HepG2 (cell line): ENCODE results near the gene KIRREL3. TPM values are rescaled to one million over a fixed set of nuclear protein-coding genes. Genes with fewer than 3 reads are reported as not detected.

Experiments
- ATAC-seq: fragments of 200-7000 bp; cut with Tn5 transposase; 3 replicates; pipeline ENCODE4 v1.9.1; 2020; ENCODE audit warnings: mild to moderate bottlenecking, moderate library complexity
- BruUV-seq: library from RNA; stranded (reverse); fragments of 400-500 nt; replicated peaks from 2 replicates; lab custom pipeline; 2021; lab: Mats Ljungman, UMichigan
- CTCF ChIA-PET: fragments of 300-600 bp; formaldehyde crosslinking; extraction: SDS; loops from one replicate; lab custom pipeline; 2021; ENCODE audit warnings: low total read pairs, inconsistent platforms, low intra/inter-chr PET ratio; lab: Yijun Ruan, JAX
- POLR2A ChIA-PET: fragments of 350-600 bp; sonication (Branson Sonifier 250); formaldehyde crosslinking; loops from one replicate; lab custom pipeline; 2020; ENCODE audit warnings: antibody characterized with exemption, inconsistent platforms; lab: Yijun Ruan, JAX
- DNase-seq: peaks from one replicate; pipeline ENCODE4 v3.0.0-alpha.2; 2015; ENCODE audit warnings: low spot score
- FAIRE-seq: peaks from 3 replicates; lab custom pipeline; 2011; peaks lifted over from hg19 to GRCh38; lab: Jason Lieb, UNC
- H2AFZ ChIP-seq: one replicate; pipeline ENCODE4 v1.6.1; 2011; ENCODE audit warnings: low read length, inconsistent platforms
- H3K27ac ChIP-seq: fragments of 300-600 bp; 3 replicates; pipeline ENCODE4 v1.8.0; 2011; ENCODE audit warnings: mixed run types, mild to moderate bottlenecking, mixed read lengths, low read length, inconsistent platforms; ENCODE audit not compliant: insufficient read depth; ENCODE audit errors: extremely low read length
- H3K27me3 ChIP-seq, 2 experiments: fragments of 200-600 bp in 1 of 2; 2 replicates in 1 of 2; 3 replicates in 1 of 2; pipeline versions ENCODE4 v1.6.0 to v1.8.0; 2011; ENCODE audit warnings: low read length in 2 of 2, mild to moderate bottlenecking in 2 of 2, moderate library complexity in 2 of 2, inconsistent platforms in 1 of 2; ENCODE audit not compliant: insufficient read depth in 2 of 2, control insufficient read depth in 1 of 2
- H3K36me3 ChIP-seq, 2 experiments: fragments of 200-600 bp in 1 of 2; replicated peaks in 1 of 2; 2 replicates in 1 of 2; 3 replicates in 1 of 2; pipeline versions ENCODE4 v1.5.1 to v1.8.0; 2011; ENCODE audit warnings: low read length in 2 of 2, inconsistent platforms in 1 of 2; ENCODE audit not compliant: insufficient read depth in 2 of 2, control insufficient read depth in 1 of 2
- H3K4me1 ChIP-seq: 2 replicates; pipeline ENCODE4 v1.5.1; 2012; ENCODE audit warnings: low read length, inconsistent platforms; ENCODE audit not compliant: insufficient read depth
- H3K4me2 ChIP-seq: 2 replicates; pipeline ENCODE4 v1.6.0; 2011; ENCODE audit warnings: low read depth, low read length, inconsistent platforms
- H3K4me3 ChIP-seq, 3 experiments: fragments of 200-600 bp in 1 of 3; sonication (generic), shearing (Covaris generic) in 1 of 3; replicated peaks in 1 of 3; 2 replicates each; pipeline ENCODE4 v1.5.1; 2011 to 2016; ENCODE audit warnings: low read length in 3 of 3, inconsistent platforms in 2 of 3, low read depth in 2 of 3, mild to moderate bottlenecking in 2 of 3, control low read depth in 1 of 3, mixed read lengths in 1 of 3; ENCODE audit not compliant: insufficient read depth in 1 of 3
- H3K79me2 ChIP-seq: one replicate; pipeline ENCODE4 v1.6.1; 2011; ENCODE audit warnings: low read length, inconsistent platforms; ENCODE audit not compliant: insufficient read depth
- H3K9ac ChIP-seq: 2 replicates; pipeline ENCODE4 v1.6.0; 2011; ENCODE audit warnings: mild to moderate bottlenecking, low read depth, low read length, inconsistent platforms; ENCODE audit not compliant: insufficient read depth
- H3K9me3 ChIP-seq: 2 replicates; pipeline ENCODE4 v1.5.1; 2012; ENCODE audit warnings: mild to moderate bottlenecking, low read length
- H4K20me1 ChIP-seq: 2 replicates; pipeline ENCODE4 v1.6.0; 2011; ENCODE audit warnings: inconsistent platforms, mild to moderate bottlenecking, low read length, moderate library complexity; ENCODE audit not compliant: insufficient read depth
- CEBPG ChIP-seq: IDR thresholded peaks from 2 replicates; pipeline ENCODE4 v1.6.1; 2016
- ISL2 ChIP-seq: sonication (generic); formaldehyde crosslinking; IDR thresholded peaks from 2 replicates; pipeline ENCODE4 v1.5.0; 2020; ENCODE audit warnings: missing genetic modification reagents
- JUNB ChIP-seq: sonication (generic); formaldehyde crosslinking; IDR thresholded peaks from 2 replicates; pipeline ENCODE4 v1.8.0; 2022; ENCODE audit warnings: missing genetic modification reagents, mild to moderate bottlenecking, borderline replicate concordance
- KMT2B ChIP-seq: IDR thresholded peaks from 2 replicates; pipeline ENCODE4 v1.6.1; 2016; ENCODE audit warnings: missing genetic modification reagents, missing compliant biosample characterization
- MIXL1 ChIP-seq: IDR thresholded peaks from 2 replicates; pipeline ENCODE4 v1.6.1; 2016
- STAG1 ChIP-seq: sonication (generic); formaldehyde crosslinking; IDR thresholded peaks from 2 replicates; pipeline ENCODE4 v1.4.0; 2020; ENCODE audit warnings: missing genetic modification reagents
- TEAD3 ChIP-seq: optimal IDR thresholded peaks from 2 replicates; pipeline ENCODE3; 2016; ENCODE audit warnings: borderline replicate concordance
- YEATS2 ChIP-seq: sonication (generic); formaldehyde crosslinking; IDR thresholded peaks from 2 replicates; pipeline ENCODE4 v1.4.0; 2020; ENCODE audit warnings: missing genetic modification reagents, borderline replicate concordance
- WGBS: methylation state at CpG from one replicate; pipeline ENCODE4 v1.1.6; 2017; ENCODE audit warnings: low lambda C conversion rate; 5-methylcytosine and 5-hydroxymethylcytosine counted together
- in situ Hi-C: cut with HindIII; loops from 2 replicates; pipeline ENCODE4 v1.10.0; 2017; ENCODE audit warnings: low pct_unique_long_range_greater_than_20kb; ENCODE audit not compliant: extremely low pct_ligation_motif_present
- intact Hi-C: fragments of 100-400 bp; cut with micrococcal nuclease; formaldehyde crosslinking; loops from one replicate; pipeline ENCODE4 v1.10.0; 2022; ENCODE audit not compliant: unreplicated experiment
- polyA plus RNA-seq, 8 experiments: library from polyadenylated mRNA; depleted of rRNA in 3 of 8; stranded (reverse) in 7 of 8; unstranded in 1 of 8; fragments of >200 nt; fragmentation: Illumina TruSeq in 4 of 8; extraction: Trizol in 4 of 8; gene quantifications; 2 replicates each; pipeline versions ENCODE4 v1.2.1 to v1.2.3, GENCODE V29; 2011 to 2016; ENCODE audit warnings: low read depth in 4 of 8, missing spikeins in 1 of 8, mixed read lengths in 1 of 8; ENCODE audit not compliant: insufficient read depth in 1 of 8
- total RNA-seq, 5 experiments: library from RNA; depleted of rRNA; stranded (reverse); fragments of >200 nt; fragmentation: Illumina TruSeq; extraction: Trizol; gene quantifications; 2 replicates each; pipeline ENCODE4 v1.2.3, GENCODE V29; 2016; ENCODE audit warnings: low read depth in 1 of 5
- TF ChIP-seq, protein P1 (sequence below): sonication (generic); formaldehyde crosslinking; IDR thresholded peaks from 2 replicates; pipeline ENCODE4 v1.5.1; 2020; ENCODE audit warnings: missing genetic modification reagents, mild to moderate bottlenecking, borderline replicate concordance
- TF ChIP-seq, protein P2 (sequence below): sonication (generic); formaldehyde crosslinking; IDR thresholded peaks from 2 replicates; pipeline ENCODE4 v1.4.0; 2020; ENCODE audit warnings: missing genetic modification reagents, borderline replicate concordance
- TF ChIP-seq, protein P3 (sequence below): sonication (generic); formaldehyde crosslinking; IDR thresholded peaks from 2 replicates; pipeline ENCODE4 v1.4.0; 2020; ENCODE audit warnings: low read depth, mild to moderate bottlenecking, missing genetic modification reagents

KIRREL3 gene
- total and polyA plus RNA-seq, 2 of the 13 experiments (the other 11 are each of a cell fraction or from before 2014, with no cell fraction given): not detected

DNA sequence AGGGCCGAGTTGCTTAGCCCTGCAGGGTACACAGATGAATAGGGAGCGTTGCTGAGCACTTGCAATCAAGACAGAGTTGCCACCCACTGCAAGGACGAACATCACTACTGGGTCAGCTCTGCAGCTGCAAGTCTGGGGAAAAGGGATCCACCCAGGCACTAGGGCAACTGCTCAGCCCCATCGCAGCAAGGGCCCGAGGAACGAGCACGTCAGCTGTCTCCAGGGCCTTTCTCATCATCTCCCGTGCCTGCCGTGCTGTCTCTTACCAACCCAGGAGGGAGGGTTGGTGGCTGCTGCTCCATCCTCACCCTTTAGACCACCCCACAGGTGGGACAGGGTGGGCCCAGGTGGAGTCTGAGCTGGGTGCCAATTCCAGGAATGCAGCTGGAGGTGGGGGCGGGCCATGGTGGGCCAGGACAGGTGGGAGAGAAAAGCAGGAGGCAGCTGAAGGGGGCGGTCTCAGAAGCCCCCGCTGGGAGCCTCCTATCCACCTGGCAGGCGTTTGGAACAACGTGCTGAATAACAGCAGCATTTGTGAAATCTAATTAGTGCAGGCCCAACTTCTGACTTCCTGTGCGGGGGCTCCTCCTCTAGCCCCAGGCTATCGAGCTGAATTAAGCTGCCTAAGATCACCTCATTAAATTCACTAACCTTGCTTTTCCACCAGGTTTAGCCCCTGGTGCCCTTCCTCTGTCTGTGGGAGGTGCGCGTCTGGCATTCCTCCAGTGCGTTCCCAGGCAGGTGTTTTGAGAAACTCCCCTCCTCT lies 392.6 kb downstream of the KIRREL3 start:
- Histone ChIP-seq H3K4me1 (no peaks in the 10 kb centered on the region), H3K27ac (no peak overlapping the region), H3K27me3 (peaks cover 7 to 31% of the 10 kb centered on the region in 2 experiments; a peak in 3 of 5 replicates), H3K9ac (no peak overlapping the region), H3K36me3 (no peaks in the 10 kb centered on the region), H3K4me3 (no peak overlapping the region), H2AFZ (no peak overlapping the region), H3K9me3 (no peaks in the 10 kb centered on the region), H3K4me2 (no peak overlapping the region), H4K20me1 (0 out of 2 replicates have a peak, but pooled peaks cover 3% of the 10 kb centered on the region), H3K79me2 (no peaks in the 10 kb centered on the region)
- 61% methylated on average over 5 of the region's 19 CpGs for WGBS
- ChIA-PET POLR2A (no interaction called here), CTCF (interaction anchor here (1.7 kb wide), 1 partner anchor 382 kb away, joined by 7 read pairs; no protein-coding TSS in a partner anchor)
- intact Hi-C loops: loop anchor here (1.0 to 10.0 kb wide), 3 partner anchors 163 to 467 kb away; no protein-coding TSS in a partner anchor
- no peak for ATAC-seq
- in situ Hi-C loops: loop anchor here (5.0 to 10.0 kb wide), 2 partner anchors 163 to 384 kb away; no protein-coding TSS in a partner anchor
- BruUV-seq: no TSS peak
- no peak for DNase-seq
- FAIRE-seq: no peak
- no peak for TF ChIP-seq YEATS2 (CRISPR knock-in tag)
- TF ChIP-seq, protein P1, sequence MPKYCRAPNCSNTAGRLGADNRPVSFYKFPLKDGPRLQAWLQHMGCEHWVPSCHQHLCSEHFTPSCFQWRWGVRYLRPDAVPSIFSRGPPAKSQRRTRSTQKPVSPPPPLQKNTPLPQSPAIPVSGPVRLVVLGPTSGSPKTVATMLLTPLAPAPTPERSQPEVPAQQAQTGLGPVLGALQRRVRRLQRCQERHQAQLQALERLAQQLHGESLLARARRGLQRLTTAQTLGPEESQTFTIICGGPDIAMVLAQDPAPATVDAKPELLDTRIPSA (CRISPR knock-in tag): no peak
- no peak for TF ChIP-seq KMT2B (CRISPR knock-in tag)
- no peak for TF ChIP-seq MIXL1 (CRISPR knock-in tag)
- TF ChIP-seq, protein P2, sequence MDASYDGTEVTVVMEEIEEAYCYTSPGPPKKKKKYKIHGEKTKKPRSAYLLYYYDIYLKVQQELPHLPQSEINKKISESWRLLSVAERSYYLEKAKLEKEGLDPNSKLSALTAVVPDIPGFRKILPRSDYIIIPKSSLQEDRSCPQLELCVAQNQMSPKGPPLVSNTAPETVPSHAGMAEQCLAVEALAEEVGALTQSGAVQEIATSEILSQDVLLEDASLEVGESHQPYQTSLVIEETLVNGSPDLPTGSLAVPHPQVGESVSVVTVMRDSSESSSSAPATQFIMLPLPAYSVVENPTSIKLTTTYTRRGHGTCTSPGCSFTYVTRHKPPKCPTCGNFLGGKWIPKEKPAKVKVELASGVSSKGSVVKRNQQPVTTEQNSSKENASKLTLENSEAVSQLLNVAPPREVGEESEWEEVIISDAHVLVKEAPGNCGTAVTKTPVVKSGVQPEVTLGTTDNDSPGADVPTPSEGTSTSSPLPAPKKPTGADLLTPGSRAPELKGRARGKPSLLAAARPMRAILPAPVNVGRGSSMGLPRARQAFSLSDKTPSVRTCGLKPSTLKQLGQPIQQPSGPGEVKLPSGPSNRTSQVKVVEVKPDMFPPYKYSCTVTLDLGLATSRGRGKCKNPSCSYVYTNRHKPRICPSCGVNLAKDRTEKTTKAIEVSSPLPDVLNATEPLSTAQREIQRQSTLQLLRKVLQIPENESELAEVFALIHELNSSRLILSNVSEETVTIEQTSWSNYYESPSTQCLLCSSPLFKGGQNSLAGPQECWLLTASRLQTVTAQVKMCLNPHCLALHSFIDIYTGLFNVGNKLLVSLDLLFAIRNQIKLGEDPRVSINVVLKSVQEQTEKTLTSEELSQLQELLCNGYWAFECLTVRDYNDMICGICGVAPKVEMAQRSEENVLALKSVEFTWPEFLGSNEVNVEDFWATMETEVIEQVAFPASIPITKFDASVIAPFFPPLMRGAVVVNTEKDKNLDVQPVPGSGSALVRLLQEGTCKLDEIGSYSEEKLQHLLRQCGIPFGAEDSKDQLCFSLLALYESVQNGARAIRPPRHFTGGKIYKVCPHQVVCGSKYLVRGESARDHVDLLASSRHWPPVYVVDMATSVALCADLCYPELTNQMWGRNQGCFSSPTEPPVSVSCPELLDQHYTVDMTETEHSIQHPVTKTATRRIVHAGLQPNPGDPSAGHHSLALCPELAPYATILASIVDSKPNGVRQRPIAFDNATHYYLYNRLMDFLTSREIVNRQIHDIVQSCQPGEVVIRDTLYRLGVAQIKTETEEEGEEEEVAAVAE (CRISPR knock-in tag): no peak
- TF ChIP-seq, protein P3, sequence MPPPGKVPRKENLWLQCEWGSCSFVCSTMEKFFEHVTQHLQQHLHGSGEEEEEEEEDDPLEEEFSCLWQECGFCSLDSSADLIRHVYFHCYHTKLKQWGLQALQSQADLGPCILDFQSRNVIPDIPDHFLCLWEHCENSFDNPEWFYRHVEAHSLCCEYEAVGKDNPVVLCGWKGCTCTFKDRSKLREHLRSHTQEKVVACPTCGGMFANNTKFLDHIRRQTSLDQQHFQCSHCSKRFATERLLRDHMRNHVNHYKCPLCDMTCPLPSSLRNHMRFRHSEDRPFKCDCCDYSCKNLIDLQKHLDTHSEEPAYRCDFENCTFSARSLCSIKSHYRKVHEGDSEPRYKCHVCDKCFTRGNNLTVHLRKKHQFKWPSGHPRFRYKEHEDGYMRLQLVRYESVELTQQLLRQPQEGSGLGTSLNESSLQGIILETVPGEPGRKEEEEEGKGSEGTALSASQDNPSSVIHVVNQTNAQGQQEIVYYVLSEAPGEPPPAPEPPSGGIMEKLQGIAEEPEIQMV (CRISPR knock-in tag): no peak
- TF ChIP-seq ISL2 (CRISPR knock-in tag): no peak
- no peak for TF ChIP-seq JUNB (CRISPR knock-in tag)
- no peak for TF ChIP-seq STAG1
- TF ChIP-seq TEAD3: no peak
- no peak for TF ChIP-seq CEBPG (CRISPR knock-in tag)
